ENCODE data around the gene KNOP1.

DNA sequence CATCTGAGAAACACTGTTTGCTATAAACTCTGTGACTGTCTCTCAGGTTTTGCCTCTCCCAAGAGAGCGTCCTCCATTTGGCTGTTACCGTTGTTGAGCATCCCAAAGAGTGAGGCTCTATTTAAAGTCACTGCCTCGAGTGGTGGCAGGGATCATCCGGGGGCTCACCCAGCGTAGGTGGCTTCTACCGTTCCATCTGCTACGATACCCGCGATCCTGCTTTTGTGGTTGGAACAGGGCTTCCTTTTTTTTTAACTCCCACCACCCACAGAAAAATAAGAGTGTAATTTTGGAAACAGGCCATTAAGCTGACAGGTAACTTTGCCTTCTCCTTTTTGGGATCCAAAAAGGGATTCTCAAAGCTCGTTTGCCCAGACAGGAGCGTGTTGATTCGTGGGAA, 36.4 kb downstream of the KNOP1 start:
- TF ChIP-seq, protein P1, sequence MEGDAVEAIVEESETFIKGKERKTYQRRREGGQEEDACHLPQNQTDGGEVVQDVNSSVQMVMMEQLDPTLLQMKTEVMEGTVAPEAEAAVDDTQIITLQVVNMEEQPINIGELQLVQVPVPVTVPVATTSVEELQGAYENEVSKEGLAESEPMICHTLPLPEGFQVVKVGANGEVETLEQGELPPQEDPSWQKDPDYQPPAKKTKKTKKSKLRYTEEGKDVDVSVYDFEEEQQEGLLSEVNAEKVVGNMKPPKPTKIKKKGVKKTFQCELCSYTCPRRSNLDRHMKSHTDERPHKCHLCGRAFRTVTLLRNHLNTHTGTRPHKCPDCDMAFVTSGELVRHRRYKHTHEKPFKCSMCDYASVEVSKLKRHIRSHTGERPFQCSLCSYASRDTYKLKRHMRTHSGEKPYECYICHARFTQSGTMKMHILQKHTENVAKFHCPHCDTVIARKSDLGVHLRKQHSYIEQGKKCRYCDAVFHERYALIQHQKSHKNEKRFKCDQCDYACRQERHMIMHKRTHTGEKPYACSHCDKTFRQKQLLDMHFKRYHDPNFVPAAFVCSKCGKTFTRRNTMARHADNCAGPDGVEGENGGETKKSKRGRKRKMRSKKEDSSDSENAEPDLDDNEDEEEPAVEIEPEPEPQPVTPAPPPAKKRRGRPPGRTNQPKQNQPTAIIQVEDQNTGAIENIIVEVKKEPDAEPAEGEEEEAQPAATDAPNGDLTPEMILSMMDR (IDR thresholded peaks at IDR 0.05) = no peak
- TF ChIP-seq POLR2A (IDR thresholded peaks at IDR 0.05) = no peak
